ENCODE data around the gene MGST2. TPM values are rescaled to one million over a fixed set of nuclear protein-coding genes. Genes with fewer than 3 reads are reported as not detected.

The MGST2 gene
- polyA plus RNA-seq, 1 donor (not counting 4 experiments of a cell fraction or from before 2014, with no cell fraction given): 57.6 TPM

DNA sequence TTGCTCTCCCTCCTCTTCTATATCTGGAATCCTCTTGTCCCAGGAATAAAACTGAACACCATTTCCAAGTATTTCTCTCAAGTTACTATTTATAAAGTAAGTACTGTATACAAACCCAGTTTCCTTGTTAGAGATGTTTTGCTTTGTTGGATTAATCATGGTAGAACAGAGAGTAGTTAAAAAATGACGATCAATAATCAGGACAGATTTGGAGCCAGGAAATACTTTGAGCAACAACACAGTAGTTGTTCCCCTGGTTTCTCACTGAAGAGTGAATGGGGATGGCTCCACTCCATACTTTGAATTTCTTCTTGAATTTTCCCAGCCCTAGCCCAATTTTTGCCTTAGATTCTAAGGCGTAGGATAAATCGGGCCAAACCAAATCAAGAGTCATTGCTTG is 21.4 kb downstream of the MGST2 start:
- Histone ChIP-seq H3K4me3 (ENCODE audit: control insufficient read depth in 2 of 3, extremely low read depth in 1 of 3, insufficient read depth in 2 of 3, low read depth in 1 of 3, low read length in 3 of 3) (no peak overlapping the region), H3K36me3 (ENCODE audit: control insufficient read depth in 2 of 2, extremely low read depth in 1 of 2, insufficient read depth in 2 of 2, low read length in 2 of 2) (peaks cover 0 to 5% of the 10 kb centered on the region in 2 experiments), H3K79me2 (ENCODE audit: control insufficient read depth, insufficient read depth, low read length) (no peaks in the 10 kb centered on the region), H3K27ac (ENCODE audit: control insufficient read depth, insufficient read depth, low read length) (no peak overlapping the region), H3K4me2 (ENCODE audit: control insufficient read depth, extremely low read depth, insufficient read depth, low read depth, low read length) (no peak overlapping the region), H2AFZ (ENCODE audit: control insufficient read depth, low read length) (no peak overlapping the region), H3K9me3 (ENCODE audit: control insufficient read depth, low read depth, low read length) (no peaks in the 10 kb centered on the region), H3K9me1 (ENCODE audit: control insufficient read depth, extremely low read depth, insufficient read depth, low read length) (peaks cover 3% of the 10 kb centered on the region), H4K20me1 (ENCODE audit: control insufficient read depth, extremely low read depth, insufficient read depth, low read length) (no peaks in the 10 kb centered on the region), H3K4me1 (ENCODE audit: control insufficient read depth, extremely low read depth, insufficient read depth, low read length) (peaks cover 17% of the 10 kb centered on the region), H3K27me3 (ENCODE audit: control insufficient read depth, extremely low read depth, insufficient read depth, low read length) (no peaks in the 10 kb centered on the region), H3K9ac (ENCODE audit: control insufficient read depth, extremely low read depth, insufficient read depth, low read length) (no peak overlapping the region)
- FAIRE-seq (no peak), DNase-seq (ENCODE audit: low read depth, low spot score) (no peak)
- TF ChIP-seq, protein P1, sequence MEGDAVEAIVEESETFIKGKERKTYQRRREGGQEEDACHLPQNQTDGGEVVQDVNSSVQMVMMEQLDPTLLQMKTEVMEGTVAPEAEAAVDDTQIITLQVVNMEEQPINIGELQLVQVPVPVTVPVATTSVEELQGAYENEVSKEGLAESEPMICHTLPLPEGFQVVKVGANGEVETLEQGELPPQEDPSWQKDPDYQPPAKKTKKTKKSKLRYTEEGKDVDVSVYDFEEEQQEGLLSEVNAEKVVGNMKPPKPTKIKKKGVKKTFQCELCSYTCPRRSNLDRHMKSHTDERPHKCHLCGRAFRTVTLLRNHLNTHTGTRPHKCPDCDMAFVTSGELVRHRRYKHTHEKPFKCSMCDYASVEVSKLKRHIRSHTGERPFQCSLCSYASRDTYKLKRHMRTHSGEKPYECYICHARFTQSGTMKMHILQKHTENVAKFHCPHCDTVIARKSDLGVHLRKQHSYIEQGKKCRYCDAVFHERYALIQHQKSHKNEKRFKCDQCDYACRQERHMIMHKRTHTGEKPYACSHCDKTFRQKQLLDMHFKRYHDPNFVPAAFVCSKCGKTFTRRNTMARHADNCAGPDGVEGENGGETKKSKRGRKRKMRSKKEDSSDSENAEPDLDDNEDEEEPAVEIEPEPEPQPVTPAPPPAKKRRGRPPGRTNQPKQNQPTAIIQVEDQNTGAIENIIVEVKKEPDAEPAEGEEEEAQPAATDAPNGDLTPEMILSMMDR (optimal IDR thresholded peaks at IDR 0.05 in 1 of 3, IDR thresholded peaks at IDR 0.05 in 1 of 3, conservative IDR thresholded peaks at IDR 0.05 in 1 of 3; ENCODE audit: extremely low read depth in 1 of 3, insufficient read depth in 2 of 3, low read length in 3 of 3): no peak
- no peak for TF ChIP-seq EZH2 (IDR thresholded peaks at IDR 0.05; ENCODE audit: low read length)
- dilution Hi-C loops (cut with MboI; ENCODE audit: extremely low pct_ligation_motif_present, low sequenced_read_pairs): no loop called here

DNA sequence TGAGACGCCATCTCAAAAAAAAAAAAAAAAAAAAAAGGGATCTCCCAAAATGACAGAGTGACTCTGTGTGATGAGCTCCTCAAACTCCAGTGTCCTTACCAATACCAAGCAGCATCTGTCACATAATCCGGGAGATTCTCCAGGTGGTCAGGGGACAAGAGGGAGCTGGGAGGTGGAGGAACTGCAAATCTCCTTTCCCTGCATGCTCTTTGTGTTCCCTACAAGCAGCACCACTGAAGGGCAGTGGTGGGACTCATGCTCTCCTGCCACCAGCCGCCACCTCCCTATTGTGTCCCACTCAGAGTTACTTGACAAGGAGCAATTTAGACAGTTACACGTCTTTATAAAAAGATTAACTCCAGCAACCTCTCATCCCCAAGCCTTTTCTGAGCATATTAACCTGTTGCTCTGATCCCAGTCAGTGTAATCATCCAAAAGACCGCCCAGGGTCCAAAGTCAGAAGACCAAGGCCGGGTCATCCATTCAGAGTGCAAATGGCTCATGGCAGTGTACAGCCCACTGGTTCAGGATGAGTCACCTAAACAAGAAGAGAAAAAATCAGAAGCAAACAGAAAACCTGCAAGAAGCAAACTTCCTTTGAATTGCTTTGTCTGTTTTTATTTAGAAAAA is 23.6 kb downstream of the MGST2 start:
- no peaks in the 10 kb centered on the region for H3K79me2 ChIP-seq (ENCODE audit: control insufficient read depth, insufficient read depth, low read length)
- no peaks in the 10 kb centered on the region for H3K9me3 ChIP-seq (ENCODE audit: control insufficient read depth, low read depth, low read length)
- H3K4me1 ChIP-seq (ENCODE audit: control insufficient read depth, extremely low read depth, insufficient read depth, low read length): no peaks in the 10 kb centered on the region
- H3K9me1 ChIP-seq (ENCODE audit: control insufficient read depth, extremely low read depth, insufficient read depth, low read length): no peaks in the 10 kb centered on the region
- H3K9ac ChIP-seq (ENCODE audit: control insufficient read depth, extremely low read depth, insufficient read depth, low read length): no peak overlapping the region
- no peak for FAIRE-seq
- no peaks in the 10 kb centered on the region for H3K27me3 ChIP-seq (ENCODE audit: control insufficient read depth, extremely low read depth, insufficient read depth, low read length)
- H3K4me2 ChIP-seq (ENCODE audit: control insufficient read depth, extremely low read depth, insufficient read depth, low read depth, low read length): no peak overlapping the region
- H3K4me3 ChIP-seq (ENCODE audit: control insufficient read depth in 2 of 3, extremely low read depth in 1 of 3, insufficient read depth in 2 of 3, low read depth in 1 of 3, low read length in 3 of 3): no peak overlapping the region
- dilution Hi-C loops (cut with MboI; ENCODE audit: extremely low pct_ligation_motif_present, low sequenced_read_pairs): no loop called here
- H3K36me3 ChIP-seq (ENCODE audit: control insufficient read depth in 2 of 2, extremely low read depth in 1 of 2, insufficient read depth in 2 of 2, low read length in 2 of 2): peaks cover 0 to 5% of the 10 kb centered on the region in 2 experiments
- no peak overlapping the region for H2AFZ ChIP-seq (ENCODE audit: control insufficient read depth, low read length)
- TF ChIP-seq, protein P1 (optimal IDR thresholded peaks at IDR 0.05 in 1 of 3, IDR thresholded peaks at IDR 0.05 in 1 of 3, conservative IDR thresholded peaks at IDR 0.05 in 1 of 3; ENCODE audit: extremely low read depth in 1 of 3, insufficient read depth in 2 of 3, low read length in 3 of 3): no peak
- no peak for DNase-seq (ENCODE audit: low read depth, low spot score)
- no peak overlapping the region for H3K27ac ChIP-seq (ENCODE audit: control insufficient read depth, insufficient read depth, low read length)
- H4K20me1 ChIP-seq (ENCODE audit: control insufficient read depth, extremely low read depth, insufficient read depth, low read length): no peaks in the 10 kb centered on the region

Data from keratinocyte (primary cell).